Lower leg skin (tissue), 3 donors: ENCODE data around the gene RRP1B.

ENCODE experiments used
- CTCF ChIP-seq, 3 donors: fragments of 450-650 bp; IDR thresholded peaks; one replicate each; pipeline ENCODE4 v1.5.1; 2016; ENCODE audit warnings: antibody characterized with exemption in 3 of 3, mild to moderate bottlenecking in 3 of 3, moderate library complexity in 2 of 3
- POLR2A ChIP-seq, 2 donors: fragments of 450-650 bp; IDR thresholded peaks; one replicate each; pipeline ENCODE4 v1.6.1; 2016 to 2017; ENCODE audit warnings: antibody characterized with exemption in 2 of 2, mild to moderate bottlenecking in 1 of 2, moderate library complexity in 1 of 2

- TF ChIP-seq CTCF (IDR thresholded peaks at IDR 0.05), result no peak
- TF ChIP-seq POLR2A (IDR thresholded peaks at IDR 0.05), result no peak
These were observed 72.7 kb downstream of the RRP1B start for GRCh38 chr21:43731891-43732711.
